Nephron (organoid): ENCODE data around the gene MUC15.

Source experiments
- H3K27ac Mint-ChIP-seq, 3 experiments: 2 replicates each; pipeline ENCODE4 v1.8.0; 2020; ENCODE audit warnings: mixed read lengths in 3 of 3, mild to moderate bottlenecking in 2 of 3, moderate library complexity in 1 of 3
- H3K27me3 Mint-ChIP-seq: 2 replicates; pipeline ENCODE4 v1.8.0; 2021; ENCODE audit warnings: low read depth, mild to moderate bottlenecking, moderate library complexity, mixed read lengths
- H3K36me3 Mint-ChIP-seq: 2 replicates; pipeline ENCODE4 v1.8.0; 2020; ENCODE audit warnings: low read depth, mixed read lengths
- H3K4me1 Mint-ChIP-seq: 2 replicates; pipeline ENCODE4 v1.8.0; 2020; ENCODE audit warnings: mixed read lengths
- H3K4me3 Mint-ChIP-seq, 3 experiments: 2 replicates each; pipeline ENCODE4 v1.8.0; 2020; ENCODE audit warnings: mild to moderate bottlenecking in 3 of 3, mixed read lengths in 3 of 3, moderate library complexity in 2 of 3
- H3K9me3 Mint-ChIP-seq: 2 replicates; pipeline ENCODE4 v1.8.0; 2020; ENCODE audit warnings: mixed read lengths
- TF ChIP-seq, protein P1 (sequence below), 3 experiments: fragments of 200-600 bp; sonication (generic); IDR thresholded peaks; one replicate each; pipeline ENCODE4 v1.5.0; 2021; ENCODE audit warnings: antibody characterized with exemption in 3 of 3; ENCODE audit not compliant: unreplicated experiment in 3 of 3

The MUC15 gene

DNA sequence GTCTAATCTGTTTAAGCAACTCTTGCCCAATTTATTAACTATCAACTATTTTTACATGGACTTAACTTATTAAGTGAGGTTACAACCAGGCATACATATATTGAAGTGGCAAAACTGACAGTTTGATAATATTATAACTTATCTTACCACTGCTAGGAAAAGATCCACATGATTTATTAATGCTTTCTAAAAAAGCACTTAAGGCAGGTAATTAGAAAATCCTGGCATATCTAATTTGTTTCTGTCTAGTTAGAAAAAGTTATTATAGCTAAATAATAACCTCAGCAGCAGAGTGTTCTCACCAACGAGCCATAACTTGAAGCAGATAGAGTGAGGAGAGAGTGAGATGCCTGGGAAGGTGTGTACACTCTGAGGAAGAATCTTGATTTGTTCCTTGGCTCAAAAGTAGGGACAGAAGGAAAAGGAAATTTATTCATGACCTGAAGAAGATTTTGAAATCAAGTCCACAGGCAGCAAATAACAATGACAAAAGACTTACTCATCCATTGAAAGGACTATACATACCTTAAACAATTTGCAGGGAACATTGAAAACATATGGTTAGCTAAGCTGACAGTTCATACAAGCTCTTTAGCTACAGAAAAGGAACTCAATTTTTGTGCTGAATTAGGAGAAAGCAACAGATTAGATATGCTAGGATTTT is 7.1 kb upstream of the MUC15 start:
- Mint-ChIP-seq H3K27ac (no peak overlapping the region), H3K36me3 (no peaks in the 10 kb centered on the region), H3K9me3 (no peaks in the 10 kb centered on the region), H3K27me3 (no peaks in the 10 kb centered on the region), H3K4me3 (no peak overlapping the region), H3K4me1 (peaks cover 13% of the 10 kb centered on the region)
- TF ChIP-seq, protein P1, sequence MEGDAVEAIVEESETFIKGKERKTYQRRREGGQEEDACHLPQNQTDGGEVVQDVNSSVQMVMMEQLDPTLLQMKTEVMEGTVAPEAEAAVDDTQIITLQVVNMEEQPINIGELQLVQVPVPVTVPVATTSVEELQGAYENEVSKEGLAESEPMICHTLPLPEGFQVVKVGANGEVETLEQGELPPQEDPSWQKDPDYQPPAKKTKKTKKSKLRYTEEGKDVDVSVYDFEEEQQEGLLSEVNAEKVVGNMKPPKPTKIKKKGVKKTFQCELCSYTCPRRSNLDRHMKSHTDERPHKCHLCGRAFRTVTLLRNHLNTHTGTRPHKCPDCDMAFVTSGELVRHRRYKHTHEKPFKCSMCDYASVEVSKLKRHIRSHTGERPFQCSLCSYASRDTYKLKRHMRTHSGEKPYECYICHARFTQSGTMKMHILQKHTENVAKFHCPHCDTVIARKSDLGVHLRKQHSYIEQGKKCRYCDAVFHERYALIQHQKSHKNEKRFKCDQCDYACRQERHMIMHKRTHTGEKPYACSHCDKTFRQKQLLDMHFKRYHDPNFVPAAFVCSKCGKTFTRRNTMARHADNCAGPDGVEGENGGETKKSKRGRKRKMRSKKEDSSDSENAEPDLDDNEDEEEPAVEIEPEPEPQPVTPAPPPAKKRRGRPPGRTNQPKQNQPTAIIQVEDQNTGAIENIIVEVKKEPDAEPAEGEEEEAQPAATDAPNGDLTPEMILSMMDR (IDR thresholded peaks at IDR 0.05; ENCODE audit: unreplicated experiment in 3 of 3), result no peak

- peaks cover 21% of the 10 kb centered on the region for H3K4me1 Mint-ChIP-seq
- no peak overlapping the region for H3K4me3 Mint-ChIP-seq
- H3K9me3 Mint-ChIP-seq, result no peaks in the 10 kb centered on the region
- H3K27ac Mint-ChIP-seq, result no peak overlapping the region
- TF ChIP-seq, protein P1 (IDR thresholded peaks at IDR 0.05; ENCODE audit: unreplicated experiment in 3 of 3), result no peak
- peaks cover 4% of the 10 kb centered on the region for H3K27me3 Mint-ChIP-seq
- no peaks in the 10 kb centered on the region for H3K36me3 Mint-ChIP-seq
These were observed 3.9 kb upstream of the MUC15 start for GRCh38 chr11:26575946-26576345.

DNA sequence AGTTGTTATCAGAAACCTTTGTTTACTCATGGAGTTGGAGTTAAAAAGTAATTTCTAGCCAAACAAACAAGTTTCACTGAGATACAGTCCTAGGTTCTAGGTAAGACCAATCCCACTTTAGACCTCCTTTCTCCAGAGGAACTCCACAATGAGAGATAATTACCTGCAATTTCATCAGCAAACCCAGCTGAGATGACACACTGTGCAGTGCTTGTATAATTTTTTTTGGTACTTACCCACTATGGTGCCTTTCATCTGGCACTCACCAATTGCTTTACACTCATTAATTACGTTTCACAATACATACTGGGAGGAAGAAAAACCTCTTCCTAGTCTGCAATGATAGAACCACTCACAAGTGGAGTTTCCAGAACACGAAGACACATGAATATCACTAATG is 1.8 kb upstream of the MUC15 start:
- H3K9me3 Mint-ChIP-seq, result no peaks in the 10 kb centered on the region
- peaks cover 4% of the 10 kb centered on the region for H3K27me3 Mint-ChIP-seq
- no peaks in the 10 kb centered on the region for H3K36me3 Mint-ChIP-seq
- peak overlapping the region in 1 of 3 experiments; percentile 36 for H3K27ac Mint-ChIP-seq
- no peak overlapping the region for H3K4me3 Mint-ChIP-seq
- H3K4me1 Mint-ChIP-seq, result peaks cover 8% of the 10 kb centered on the region
- TF ChIP-seq, protein P1 (IDR thresholded peaks at IDR 0.05; ENCODE audit: unreplicated experiment in 3 of 3), result no peak

GRCh38 chr11:26572770-26573402 is 823 bp upstream of the MUC15 start:
- Mint-ChIP-seq H3K27me3 (peaks cover 4% of the 10 kb centered on the region), H3K4me1 (peaks cover 8% of the 10 kb centered on the region), H3K4me3 (no peak overlapping the region), H3K27ac (peak overlapping the region; percentile 45 to 79 (median 53)), H3K36me3 (no peaks in the 10 kb centered on the region), H3K9me3 (no peaks in the 10 kb centered on the region)
- TF ChIP-seq, protein P1 (IDR thresholded peaks at IDR 0.05; ENCODE audit: unreplicated experiment in 3 of 3), result no peak

DNA sequence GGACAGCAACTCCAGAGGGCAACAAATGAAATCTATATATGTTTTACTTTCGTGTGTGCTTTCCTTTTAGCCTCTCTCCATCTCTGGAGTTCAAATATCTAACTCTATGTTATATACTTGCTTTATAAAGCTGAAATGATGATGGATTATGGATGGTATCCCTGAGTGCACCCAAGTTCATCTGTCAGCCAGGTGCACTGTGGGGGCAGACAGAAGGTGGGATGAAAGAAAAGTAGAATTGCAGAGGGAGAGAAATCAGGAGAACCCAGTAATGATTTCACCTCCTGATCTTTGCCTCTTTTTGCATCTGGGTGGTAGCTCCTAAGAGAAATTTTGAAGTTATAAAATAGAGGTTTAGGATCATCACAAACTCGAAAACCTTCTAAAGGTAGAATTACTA is 2.4 kb downstream of the MUC15 start:
- TF ChIP-seq, protein P1 (IDR thresholded peaks at IDR 0.05; ENCODE audit: unreplicated experiment in 3 of 3), result no peak
- peak overlapping the region in 1 of 3 experiments; percentile 50 for H3K27ac Mint-ChIP-seq
- H3K4me3 Mint-ChIP-seq, result no peak overlapping the region
- H3K27me3 Mint-ChIP-seq, result peaks cover 4% of the 10 kb centered on the region
- peaks cover 8% of the 10 kb centered on the region for H3K4me1 Mint-ChIP-seq
- H3K36me3 Mint-ChIP-seq, result no peaks in the 10 kb centered on the region
- H3K9me3 Mint-ChIP-seq, result no peaks in the 10 kb centered on the region

GRCh38 chr11:26558190-26558589 is 13.9 kb downstream of the MUC15 start:
- no peaks in the 10 kb centered on the region for H3K4me1 Mint-ChIP-seq
- H3K27me3 Mint-ChIP-seq, result peaks cover 4% of the 10 kb centered on the region
- TF ChIP-seq, protein P1 (IDR thresholded peaks at IDR 0.05; ENCODE audit: unreplicated experiment in 3 of 3), result no peak
- no peak overlapping the region for H3K4me3 Mint-ChIP-seq
- H3K9me3 Mint-ChIP-seq, result no peaks in the 10 kb centered on the region
- no peak overlapping the region for H3K27ac Mint-ChIP-seq
- H3K36me3 Mint-ChIP-seq, result no peaks in the 10 kb centered on the region
